Stimulated activated CD4-positive, alpha-beta T cell treated with anti-CD3 and anti-CD28 coated beads, Interleukin-12 subunit alpha, Interleukin-12 subunit beta, amount 100 ng/mL, for 4 hours (primary cell): ENCODE data around the gene SFXN5.

Experiments
- DNase-seq: peaks from one replicate; pipeline ENCODE4 v3.0.0-alpha.2; 2020

SFXN5 gene

DNA sequence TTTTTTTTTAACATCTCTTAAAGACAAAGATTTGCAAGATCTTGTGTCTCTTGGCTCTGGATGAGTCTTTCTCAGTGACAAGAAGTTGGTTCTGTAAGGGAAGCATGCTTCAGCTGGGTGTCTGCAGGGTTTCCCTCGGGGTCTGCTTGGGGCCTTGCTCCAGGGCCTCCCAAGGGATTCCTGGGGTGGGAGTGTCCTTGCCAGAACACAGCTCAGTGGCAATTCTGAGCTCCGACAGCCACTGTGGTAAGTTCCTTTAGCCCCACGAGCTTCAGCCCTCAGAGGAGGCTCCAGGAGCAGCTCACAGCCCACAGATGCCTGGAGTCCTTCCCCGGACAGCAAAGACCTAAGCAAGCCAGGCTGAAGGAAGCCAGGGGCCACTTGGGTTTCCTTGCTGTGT is 101.8 kb downstream of the SFXN5 start:
- DNase-seq, result no peak

DNA sequence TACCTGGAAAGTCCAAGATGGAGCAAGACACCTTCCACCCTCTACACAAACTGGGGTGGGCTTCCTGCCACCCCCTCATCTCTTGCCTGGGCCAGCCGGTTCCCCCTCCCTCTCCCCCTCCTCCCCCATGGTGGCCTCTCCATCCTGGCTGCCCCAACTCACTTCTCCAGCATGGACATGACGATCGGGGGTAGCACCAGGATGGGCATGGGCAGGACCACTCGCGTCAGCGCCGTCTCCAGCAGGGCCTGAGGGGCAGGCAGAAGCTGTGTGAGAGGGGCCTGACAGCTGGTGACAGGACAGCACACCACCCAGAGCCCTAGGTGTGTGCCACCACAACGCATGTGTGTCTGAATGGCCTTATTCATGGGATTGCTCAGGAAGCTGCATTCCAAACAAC is 103.2 kb downstream of the SFXN5 start:
- DNase-seq, result no peak

DNA sequence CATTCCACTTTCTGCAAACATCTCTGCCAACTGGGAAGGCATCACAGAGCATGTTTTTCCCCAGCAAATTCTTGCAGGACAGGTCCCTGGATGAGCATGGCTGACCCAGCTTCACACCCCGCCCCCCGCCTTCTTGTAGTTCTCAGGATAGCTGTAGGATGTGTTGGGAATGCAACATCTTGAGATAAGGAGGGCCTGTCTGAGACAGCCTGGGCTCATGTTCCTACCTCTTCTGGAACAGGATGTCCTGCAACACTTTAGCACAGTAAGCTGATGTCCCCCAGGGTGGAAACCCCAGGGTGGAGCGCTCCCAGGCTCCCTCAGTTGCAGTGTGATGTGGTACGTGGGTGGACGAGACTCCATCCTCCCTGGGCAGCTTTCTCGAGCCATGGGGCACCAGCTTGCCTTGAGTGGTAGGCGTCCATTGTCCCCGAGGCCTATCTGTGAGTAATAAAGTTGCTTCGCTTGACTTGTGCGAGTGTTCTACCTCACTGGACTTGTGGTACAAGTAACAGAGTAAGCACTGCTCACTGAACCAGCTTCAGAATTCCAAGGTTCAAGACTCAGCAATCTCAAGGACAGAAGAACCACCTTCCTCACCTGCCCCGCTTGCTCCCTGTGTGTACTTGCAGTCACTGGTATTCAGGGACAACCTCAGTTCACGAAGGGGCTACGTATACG is 105.6 kb downstream of the SFXN5 start:
- DNase-seq, result no peak

DNA sequence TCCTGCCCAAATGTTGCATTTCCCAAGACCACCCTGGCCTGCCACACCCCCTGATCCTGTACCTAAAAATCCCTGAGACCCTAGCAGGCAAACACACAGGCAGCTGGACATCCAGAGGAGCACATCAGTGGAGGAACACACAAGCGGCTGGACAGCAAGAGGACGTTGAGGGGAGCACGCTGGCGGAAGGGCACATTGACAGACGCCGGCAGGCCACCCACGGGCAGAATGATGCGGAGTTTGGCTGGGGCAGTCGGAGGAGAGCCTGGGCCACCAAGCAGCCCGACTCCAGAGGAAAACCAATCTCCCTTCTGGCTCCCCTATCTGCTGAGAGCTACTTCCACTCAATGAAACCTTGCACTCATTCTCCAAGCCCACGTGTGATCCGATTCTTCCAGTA is 106.5 kb downstream of the SFXN5 start:
- DNase-seq, result no peak

DNA sequence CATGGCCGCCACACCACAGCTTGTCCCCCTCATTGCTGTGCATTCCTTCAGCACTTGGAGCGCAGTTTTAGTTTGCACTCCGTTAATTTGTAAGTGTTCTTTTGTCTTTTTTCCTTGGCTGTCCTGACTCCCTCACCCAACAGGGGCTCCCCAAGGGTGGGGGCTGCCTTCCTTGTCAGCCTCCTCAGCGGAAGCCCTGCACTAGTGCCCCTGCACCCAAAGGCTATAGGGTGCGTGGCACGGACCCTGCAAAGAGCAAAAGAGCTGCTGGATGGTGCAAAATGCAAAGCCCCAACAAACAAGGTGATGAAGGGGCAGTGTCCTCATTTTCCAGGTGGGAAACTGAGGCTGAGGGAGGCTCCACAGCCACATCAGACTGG is 107.4 kb downstream of the SFXN5 start:
- DNase-seq, result no peak

DNA sequence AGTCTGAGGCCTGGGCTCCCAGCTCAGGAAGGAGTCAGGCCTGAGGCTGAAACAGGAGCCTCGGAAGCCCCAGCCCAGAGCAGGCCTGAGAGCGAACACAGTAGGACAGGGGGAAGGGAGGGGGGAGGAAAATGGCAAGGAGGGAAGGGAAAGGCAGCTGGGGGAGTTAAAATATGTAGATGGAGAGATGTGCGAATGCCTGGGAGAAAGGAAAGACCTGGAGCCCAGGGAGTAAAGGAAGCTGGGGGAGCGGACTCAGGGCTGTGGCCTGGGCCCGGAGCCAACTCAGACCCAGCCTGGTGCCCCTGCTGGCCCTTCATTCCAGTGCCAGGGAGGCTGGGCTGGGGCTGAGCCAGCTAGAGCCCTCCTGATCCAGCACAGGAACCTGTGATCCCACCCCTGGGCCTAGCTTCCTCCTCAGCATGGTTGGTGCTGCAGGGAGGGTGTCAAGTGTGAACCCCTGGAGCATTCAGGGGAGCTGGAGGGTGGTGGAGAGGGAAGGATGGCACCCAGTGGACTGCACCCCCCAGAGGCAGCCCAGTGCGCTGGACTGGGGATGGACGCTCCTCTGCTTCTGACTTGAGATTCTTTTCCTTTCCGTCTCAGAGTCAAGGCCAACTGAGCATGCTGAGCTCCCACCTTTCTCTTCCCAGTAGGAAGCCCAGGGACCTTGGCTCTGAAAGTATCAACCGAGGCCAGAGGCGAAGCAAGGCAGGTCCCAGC is 107.9 kb downstream of the SFXN5 start:
- no peak for DNase-seq

DNA sequence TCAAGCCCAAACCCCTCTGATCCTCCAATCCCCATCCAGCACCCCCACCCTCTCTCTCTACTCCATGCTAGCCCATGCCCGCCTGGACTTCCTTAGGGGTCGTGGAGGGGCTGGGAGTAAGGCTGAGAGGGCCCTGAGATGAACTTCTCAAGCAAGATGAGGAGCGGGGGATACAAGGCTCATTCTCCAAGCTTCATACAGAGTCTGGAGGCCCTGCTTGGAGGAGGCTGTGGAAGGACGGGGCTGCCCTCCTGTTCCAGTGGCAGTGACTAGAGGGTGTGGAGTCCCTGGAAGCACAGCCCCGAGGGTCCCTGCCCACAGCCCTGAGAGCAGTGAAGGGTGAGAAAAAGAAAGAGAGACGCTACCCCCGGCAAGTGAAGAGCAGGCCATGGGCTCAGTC is 108.6 kb downstream of the SFXN5 start:
- DNase-seq, result no peak

DNA sequence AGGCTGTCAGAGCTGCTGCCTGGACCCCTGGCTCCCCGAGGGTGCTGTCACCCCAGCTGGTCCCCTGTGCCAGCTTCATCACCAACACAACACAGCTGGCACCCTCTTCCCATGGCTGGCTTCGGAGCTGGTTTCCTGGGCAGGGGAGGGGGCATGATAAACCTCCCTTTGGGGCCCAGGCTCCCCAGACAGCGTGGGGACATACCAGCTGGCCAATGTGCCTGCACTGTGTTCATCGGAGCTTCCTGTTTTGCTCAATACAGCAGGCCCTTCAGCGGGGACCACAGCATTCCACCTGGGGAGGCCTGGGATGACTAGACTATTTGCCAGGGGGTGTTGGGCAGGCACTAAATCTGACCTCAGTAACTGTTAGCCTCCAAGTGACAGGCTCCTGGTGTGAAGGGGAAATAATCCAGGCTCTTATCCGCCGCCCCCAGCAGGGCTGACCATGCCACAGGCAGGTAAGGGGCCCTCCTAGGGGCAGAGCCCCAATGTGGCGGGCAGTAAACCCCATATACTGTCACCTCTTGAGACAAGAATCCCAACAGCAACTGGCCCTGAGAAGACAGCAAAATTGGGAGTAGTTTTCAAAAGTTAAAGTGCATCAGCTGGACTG is 109.6 kb downstream of the SFXN5 start:
- DNase-seq, result no peak

DNA sequence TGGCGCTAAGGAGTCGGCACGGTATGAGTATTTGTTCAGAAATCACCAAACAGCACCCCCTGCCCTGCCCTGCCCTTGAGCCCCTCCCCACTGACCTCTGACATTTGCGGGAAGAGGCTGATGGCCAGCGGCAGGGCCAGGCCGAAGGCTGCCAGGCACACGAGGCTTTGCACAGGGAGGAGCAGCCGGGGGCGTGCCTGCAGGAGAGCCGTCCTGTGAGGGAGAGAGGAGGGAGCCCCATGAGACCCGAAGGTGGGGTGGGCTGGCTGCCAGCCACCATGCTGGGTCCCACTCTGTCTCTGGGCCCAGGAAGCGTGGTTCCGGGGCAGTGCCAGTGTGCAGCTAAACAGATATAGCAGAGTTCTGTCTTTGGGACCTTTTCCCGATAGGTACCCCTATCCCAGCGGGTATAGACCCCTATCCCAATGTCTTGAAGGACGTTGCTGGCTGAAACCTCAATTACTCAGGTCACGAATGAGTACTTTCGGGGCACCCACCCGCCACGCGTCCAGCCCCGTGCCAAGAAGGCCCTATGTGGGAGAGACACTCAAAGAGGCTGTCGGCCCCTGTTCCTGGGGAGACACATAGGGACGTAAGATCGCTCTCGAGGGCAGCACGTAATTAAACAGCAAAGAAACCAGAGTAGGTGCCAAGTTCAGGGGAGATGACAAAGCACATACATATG is 110.3 kb downstream of the SFXN5 start:
- no peak for DNase-seq

DNA sequence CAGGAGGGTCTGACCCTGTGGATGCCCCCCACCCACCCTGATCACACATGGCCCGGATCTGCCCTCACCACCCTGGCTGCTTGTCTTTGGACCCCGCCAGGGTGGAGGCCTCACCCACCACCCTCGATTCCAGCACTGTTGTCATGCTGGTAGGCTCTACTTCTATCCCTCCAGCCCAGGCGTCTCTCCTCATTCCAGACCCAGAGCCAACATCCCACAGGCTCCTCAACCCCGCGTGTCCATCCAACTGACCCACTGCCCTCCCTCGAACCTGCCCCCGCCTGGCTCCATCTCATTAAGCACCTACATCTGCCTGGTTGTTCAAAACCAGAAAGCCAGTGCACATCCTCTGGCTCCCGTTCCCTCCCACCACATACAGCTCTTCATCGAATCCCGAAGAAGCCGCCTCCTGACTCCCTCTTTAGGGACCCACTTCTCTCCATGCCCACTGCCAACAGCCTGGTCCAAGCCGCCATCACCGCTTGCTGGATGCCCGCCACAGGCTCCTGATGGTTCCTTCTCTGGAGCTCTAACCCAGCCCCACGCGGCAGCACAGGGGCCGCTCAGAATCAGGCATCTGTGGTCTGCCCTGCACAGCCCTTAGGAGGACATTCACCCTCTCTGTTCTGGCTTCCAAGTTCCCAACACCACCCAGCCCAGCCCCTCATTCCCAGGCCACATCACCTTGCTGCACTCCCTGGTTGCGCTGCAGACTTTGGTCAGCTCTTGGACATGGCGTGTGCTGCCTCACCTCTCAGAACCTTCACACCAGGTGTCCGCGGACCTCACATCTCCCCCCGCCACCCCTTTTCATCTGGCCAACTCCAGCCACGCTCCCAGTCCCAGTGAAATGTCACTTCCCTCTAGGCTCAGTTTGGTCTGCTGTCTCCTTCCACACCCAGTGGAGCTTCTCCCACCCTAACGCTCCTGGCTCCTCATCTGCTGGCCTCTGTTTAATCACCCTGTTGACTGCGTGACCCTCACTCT is 111.2 kb downstream of the SFXN5 start:
- no peak for DNase-seq

DNA sequence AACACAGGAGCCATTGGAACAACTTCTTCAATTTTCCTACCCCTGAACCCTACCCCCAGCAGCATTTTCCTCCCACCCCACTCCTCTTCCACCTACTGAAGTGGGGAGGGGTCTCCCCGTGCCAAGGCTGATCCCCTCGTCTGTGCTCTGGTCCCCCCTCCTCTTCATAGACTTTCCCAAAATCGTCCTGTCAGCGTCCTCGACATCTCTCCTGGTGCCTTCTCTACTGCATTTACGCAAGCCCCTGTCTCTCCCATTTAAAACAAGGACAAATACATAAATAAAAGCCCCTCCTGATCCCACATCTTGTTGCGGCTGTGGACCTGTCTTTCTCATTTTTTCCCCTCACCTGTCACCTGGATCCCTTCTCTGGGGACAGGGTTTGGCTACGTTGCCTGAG is 112.0 kb downstream of the SFXN5 start:
- no peak for DNase-seq

DNA sequence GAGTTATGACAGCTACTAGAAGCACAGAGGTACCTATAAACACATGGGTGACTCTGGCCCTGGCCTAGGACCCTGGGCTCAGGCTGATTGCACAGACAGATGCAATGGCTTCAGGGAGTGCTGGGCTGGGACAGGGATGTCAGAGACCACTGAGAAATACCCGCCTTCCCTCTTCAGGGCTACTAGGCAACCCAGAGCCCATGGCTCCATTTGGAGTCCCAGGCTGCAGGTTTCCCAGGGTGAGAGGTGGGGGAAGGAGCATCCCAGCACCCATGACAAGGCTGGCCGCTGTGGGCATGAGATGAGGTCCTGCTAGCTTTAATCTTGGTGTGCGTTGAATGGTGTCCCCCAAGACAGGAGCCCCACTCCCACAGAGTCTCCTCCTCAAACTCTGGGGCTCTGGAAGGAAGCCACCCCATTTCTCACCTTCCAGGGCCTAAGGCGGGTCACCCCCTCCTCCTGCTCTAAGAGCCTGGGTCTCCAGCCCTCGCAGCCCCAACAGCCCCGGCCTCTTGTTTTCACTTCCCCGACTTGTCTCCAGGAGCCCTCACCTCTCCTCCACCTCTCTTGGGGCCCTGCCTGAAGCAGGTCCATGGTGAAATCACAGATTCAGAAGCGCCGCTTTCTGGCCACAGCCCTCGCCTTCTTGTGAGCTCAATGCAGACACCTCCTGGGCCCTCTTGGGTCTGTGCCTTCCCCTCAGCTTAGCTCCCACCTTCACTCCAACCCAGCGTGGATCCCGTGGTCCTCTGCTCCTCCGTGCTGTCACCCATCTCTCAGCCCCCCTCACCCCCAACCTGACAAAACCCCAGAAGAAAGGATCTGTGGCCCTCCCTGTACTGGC is 112.7 kb downstream of the SFXN5 start:
- no peak for DNase-seq

DNA sequence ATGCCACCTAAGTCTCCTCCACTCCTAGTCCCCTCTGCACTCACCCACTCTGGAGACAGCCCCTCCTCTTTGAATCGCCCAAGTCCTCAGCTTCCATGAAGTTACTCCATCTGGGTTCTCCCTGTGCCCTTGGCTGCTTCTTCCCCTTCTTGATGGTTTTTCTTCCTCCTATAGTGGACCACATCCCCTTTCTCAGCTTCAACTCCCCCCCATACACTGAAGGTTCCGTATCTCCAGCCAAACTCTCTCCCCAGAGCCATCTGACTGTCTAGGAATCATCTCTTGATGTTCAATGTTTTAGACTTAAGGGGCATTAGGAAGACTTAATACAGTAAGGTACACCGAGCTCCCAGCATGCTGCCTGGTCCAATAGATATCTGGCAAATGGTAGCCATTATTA is 114.6 kb downstream of the SFXN5 start:
- no peak for DNase-seq

DNA sequence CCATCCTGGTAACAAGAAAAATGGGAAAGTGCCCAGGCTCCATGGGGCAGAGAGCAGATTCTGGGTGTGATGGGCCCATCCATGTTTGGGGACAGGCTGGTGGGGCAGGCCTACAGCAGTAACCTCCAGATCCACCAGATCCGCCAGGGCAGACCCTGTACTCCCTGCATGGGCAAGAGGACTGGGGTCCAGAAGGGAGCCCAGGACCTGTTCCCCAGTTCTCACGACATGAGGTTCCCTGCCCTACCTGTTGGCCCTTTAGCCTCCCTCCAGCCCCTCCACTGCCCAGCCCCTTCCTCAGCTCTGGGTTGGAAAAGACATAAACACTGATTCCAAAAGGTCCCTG is 115.5 kb downstream of the SFXN5 start:
- no peak for DNase-seq

DNA sequence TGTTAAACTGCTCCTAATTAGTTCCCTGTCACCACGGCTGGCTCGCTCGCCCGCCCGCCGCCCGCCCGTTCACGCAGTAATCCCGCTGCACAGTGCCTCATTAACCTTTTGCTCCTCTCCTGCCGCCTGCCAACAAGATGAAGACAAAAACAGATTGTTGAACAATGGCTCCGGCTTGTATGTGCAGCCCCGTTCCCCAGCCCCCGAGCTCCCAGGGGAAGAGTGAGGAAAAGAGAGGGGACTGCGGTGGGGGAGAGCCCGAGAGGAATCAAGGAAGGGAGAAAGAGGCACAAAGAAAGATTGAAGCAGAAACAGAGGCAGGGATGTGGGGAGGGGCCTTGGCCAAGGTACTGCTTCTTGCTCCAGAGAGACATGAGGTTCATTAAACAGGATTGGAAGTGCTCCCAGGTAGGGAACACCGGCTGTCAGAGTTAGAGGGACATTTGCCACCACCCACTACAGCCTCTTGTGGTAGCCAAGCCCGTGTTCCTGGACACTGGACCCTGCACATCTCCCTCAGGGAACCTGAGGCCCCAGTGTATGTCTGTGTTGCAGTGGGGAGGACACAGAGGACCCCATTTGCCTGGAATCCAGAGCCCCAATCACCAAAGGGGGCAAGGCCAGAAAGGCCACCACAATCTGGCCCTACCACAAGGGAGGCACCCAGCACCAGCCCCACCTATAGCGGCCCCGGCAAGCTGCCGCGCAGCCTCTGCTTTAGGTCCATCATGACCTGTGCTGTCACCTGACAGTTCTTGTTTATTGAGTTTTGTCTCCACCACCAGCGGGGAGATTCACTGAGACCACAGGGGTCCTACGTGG is 116.1 kb downstream of the SFXN5 start:
- no peak for DNase-seq

DNA sequence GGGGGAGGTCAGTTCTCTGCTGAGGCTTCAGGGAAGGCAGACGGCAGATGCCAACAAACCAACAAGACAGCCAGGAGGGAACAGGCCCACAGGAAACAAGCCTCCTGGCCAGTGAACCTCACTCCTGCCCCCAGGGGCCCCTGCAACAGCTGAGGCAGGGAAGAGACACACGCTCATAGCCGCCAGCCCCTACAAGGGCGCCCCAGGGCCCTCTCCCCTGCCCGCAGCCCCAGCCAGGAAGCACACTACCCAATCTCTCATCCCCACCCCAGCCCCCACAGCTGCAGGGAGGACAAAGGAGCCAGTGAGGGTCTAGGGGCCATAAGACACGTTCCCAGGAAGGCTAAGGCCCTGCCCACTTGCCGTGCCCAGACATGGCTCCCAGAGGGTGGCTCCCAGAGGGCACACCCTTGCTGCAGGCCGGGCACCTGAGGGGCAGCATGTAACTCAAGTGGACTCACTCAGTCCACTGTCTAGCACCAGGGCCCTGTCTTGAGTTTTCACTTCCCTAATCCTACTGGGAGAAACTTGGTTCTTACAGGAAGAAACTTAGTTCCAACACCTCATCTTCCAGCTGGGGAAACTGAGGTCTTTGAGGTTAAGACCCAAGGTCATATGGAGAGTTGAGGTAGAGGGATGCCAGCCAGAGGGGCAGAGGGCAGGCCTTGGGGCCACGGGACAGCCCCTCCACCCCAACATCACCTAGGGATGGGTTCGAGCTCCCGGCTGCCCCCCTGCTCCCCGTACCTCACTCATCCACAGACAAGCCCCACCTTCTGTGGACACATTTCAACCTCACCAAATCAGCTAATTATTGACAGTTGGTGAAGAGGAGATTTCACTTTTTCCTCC is 116.9 kb downstream of the SFXN5 start:
- no peak for DNase-seq

DNA sequence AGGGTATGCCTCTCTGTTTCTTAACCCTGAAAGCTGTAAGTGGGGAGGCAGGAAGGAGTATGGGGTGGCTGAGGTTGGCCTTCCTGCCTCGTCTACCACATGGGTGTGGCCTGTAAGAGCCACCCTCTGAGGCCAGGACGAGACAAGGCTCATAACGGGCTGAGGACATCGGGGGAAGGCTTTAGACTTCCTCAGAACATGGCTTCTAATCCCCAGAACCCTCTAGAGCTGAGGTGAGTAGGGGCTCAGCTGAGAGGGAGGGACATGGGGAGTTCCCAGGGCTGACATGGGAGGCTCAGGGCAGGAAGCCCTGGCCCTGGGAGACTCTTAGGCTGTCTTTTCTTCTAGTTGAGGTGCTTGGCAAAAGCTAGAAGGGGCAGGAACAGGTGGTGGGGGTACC is 117.5 kb downstream of the SFXN5 start:
- DNase-seq, result no peak

DNA sequence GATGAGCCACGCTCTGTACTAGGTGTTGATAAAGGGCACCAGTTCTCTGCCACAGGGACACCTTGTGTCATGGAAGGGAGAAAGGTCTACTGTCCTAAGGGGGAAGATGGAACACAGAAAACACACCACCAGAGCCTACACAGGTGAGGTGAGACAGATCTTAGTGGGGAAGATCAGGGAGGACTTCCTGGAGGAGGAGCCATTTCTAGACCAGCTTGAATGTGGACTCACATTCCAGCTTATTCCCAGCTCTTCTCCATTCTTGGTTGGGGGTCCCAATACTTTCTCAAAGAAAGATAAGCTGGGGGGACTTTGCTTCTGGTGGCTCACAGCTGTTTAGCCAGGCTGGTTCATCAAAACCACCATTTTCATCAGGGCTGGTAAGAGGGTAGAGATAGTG is 118.0 kb downstream of the SFXN5 start:
- DNase-seq, result no peak

DNA sequence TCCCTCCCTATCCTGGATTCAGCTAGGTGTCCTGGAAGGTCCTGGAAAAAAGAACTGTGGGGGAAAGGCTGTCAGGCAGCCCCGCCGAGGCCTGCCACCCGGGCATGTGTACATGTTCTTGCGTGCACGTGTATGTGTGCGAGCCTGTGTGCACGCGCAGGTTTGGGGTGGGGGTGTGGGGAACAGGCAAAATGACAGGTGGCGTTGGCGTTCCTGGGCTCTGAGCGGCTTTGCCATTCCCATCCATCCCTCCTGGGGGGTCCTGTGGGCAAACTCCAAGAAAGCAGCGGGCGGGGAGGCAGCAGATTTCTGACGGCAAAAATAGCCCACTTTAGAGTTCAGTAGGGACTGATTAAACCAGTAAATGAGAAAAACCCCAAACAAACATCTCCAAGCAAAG is 118.6 kb downstream of the SFXN5 start:
- no peak for DNase-seq
